Thoracic aorta (tissue), 2 donors: ENCODE data around the gene CAV3. TPM values are rescaled to one million over a fixed set of nuclear protein-coding genes. Genes with fewer than 3 reads are reported as not detected.

Experiments
- ATAC-seq: fragments of 150-250 bp; one replicate; pipeline ENCODE4 v1.8.0; 2017; ENCODE audit warnings: low read depth; ENCODE audit not compliant: insufficient number of reproducible peaks, low FRiP score
- DNase-seq: peaks from one replicate; pipeline ENCODE4 v3.0.0-alpha.2; 2020; ENCODE audit warnings: low spot score
- H3K27ac ChIP-seq, 2 donors: fragments of 200-600 bp; sonication (generic); 1 replicate in 1 of 2; 2 replicates in 1 of 2; pipeline ENCODE4 v1.5.1; 2016; ENCODE audit warnings: mild to moderate bottlenecking in 2 of 2, moderate library complexity in 2 of 2
- H3K27me3 ChIP-seq: fragments of 200-600 bp; sonication (generic); replicated peaks from 2 replicates; pipeline ENCODE4 v1.6.0; 2016; ENCODE audit warnings: mild to moderate bottlenecking; ENCODE audit not compliant: insufficient read depth
- H3K36me3 ChIP-seq: fragments of 200-600 bp; sonication (generic); one replicate; pipeline ENCODE4 v1.5.1; 2016
- H3K4me1 ChIP-seq, 2 donors: fragments of 200-600 bp; sonication (generic); 1 replicate in 1 of 2; 2 replicates in 1 of 2; pipeline versions ENCODE4 v1.5.1 to v1.6.0; 2016; ENCODE audit warnings: low read depth in 2 of 2, mild to moderate bottlenecking in 1 of 2; ENCODE audit not compliant: control insufficient read depth in 1 of 2
- H3K4me3 ChIP-seq: fragments of 200-600 bp; sonication (generic); 2 replicates; pipeline ENCODE4 v1.5.1; 2016; ENCODE audit warnings: mild to moderate bottlenecking
- H3K9me3 ChIP-seq: fragments of 200-600 bp; sonication (generic); 2 replicates; pipeline ENCODE4 v1.5.1; 2016
- CTCF ChIP-seq: fragments of 200-600 bp; sonication (generic); IDR thresholded peaks from one replicate; pipeline ENCODE4 v1.5.1; 2019; ENCODE audit warnings: antibody characterized with exemption
- total RNA-seq, 2 donors: library from RNA; depleted of rRNA; stranded (reverse); fragments of >200 nt; gene quantifications; one replicate each; pipeline versions ENCODE4 v1.1.0 to v1.2.3, GENCODE V29; 2016

Gene CAV3
- total RNA-seq, 2 donors from 2014 or later: not detected

- TF ChIP-seq CTCF: no peak
- Histone ChIP-seq H3K4me1 (peaks cover 0 to 6% of the 10 kb centered on the region in 2 donors), H3K27me3 (no peaks in the 10 kb centered on the region), H3K36me3 (no peaks in the 10 kb centered on the region), H3K4me3 (no peak overlapping the region), H3K9me3 (no peaks in the 10 kb centered on the region), H3K27ac (no peak overlapping the region)
- DNase-seq (no peak), ATAC-seq (no peak)
Observed at GRCh38 chr3:8730656-8731055, 2.9 kb upstream of the CAV3 start.

- Histone ChIP-seq H3K27me3 (no peaks in the 10 kb centered on the region), H3K9me3 (no peaks in the 10 kb centered on the region), H3K4me3 (no peak overlapping the region), H3K36me3 (no peaks in the 10 kb centered on the region), H3K27ac (no peak overlapping the region), H3K4me1 (peaks cover 0 to 6% of the 10 kb centered on the region in 2 donors)
- TF ChIP-seq CTCF: no peak
- ATAC-seq (no peak), DNase-seq (no peak)
Observed at GRCh38 chr3:8732413-8732812, 1.2 kb upstream of the CAV3 start.

- H3K4me1 ChIP-seq: peaks cover 0 to 6% of the 10 kb centered on the region in 2 donors
- DNase-seq: no peak
- no peaks in the 10 kb centered on the region for H3K36me3 ChIP-seq
- no peak for ATAC-seq
- H3K27me3 ChIP-seq: no peaks in the 10 kb centered on the region
- H3K9me3 ChIP-seq: no peaks in the 10 kb centered on the region
- no peak for TF ChIP-seq CTCF
- H3K4me3 ChIP-seq: no peak overlapping the region
- H3K27ac ChIP-seq: no peak overlapping the region
Observed at GRCh38 chr3:8734137-8734878, 706 bp downstream of the CAV3 start.

- no peak overlapping the region for H3K4me3 ChIP-seq
- no peaks in the 10 kb centered on the region for H3K36me3 ChIP-seq
- H3K4me1 ChIP-seq: peaks cover 0 to 6% of the 10 kb centered on the region in 2 donors
- no peaks in the 10 kb centered on the region for H3K27me3 ChIP-seq
- ATAC-seq (no peak), DNase-seq (no peak)
- TF ChIP-seq CTCF: no peak
- no peaks in the 10 kb centered on the region for H3K9me3 ChIP-seq
- no peak overlapping the region for H3K27ac ChIP-seq
Observed at GRCh38 chr3:8734908-8735307, 1.3 kb downstream of the CAV3 start.

DNA sequence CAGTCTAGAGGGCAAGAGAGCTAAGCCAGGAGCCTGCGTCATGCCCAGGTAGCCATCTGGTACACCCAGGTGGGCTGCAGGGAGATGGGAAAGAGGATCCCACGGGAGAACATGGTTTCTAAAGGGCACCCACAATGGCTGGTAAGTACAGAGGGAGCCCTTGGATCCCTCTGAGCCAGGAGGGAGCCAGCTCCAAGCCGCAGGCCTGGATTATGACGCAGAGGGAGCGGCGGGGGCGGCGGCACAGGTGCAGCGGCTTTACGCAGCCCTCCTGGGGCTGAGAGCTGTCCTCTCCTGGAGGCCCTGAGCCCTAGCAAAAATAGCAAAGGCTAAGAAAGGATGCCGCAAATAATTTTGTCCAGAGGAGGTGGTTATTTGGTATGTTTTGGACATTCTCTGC, 2.8 kb downstream of the CAV3 start:
- TF ChIP-seq CTCF: no peak
- Histone ChIP-seq H3K27me3 (no peaks in the 10 kb centered on the region), H3K9me3 (no peaks in the 10 kb centered on the region), H3K4me1 (peaks cover 0 to 10% of the 10 kb centered on the region in 2 donors), H3K4me3 (no peak overlapping the region), H3K36me3 (no peaks in the 10 kb centered on the region), H3K27ac (no peak overlapping the region)
- no peak for DNase-seq
- ATAC-seq: no peak
